SK-N-SH treated with all-trans-retinoic acid at 6 μM for 48 hours (cell line): Measurements from ENCODE around the gene PALLD.

Experiments used
- GLIS3 ChIP-seq: fragments of 250-450 bp; sonication (Bioruptor Pico); IDR thresholded peaks from 2 replicates; pipeline ENCODE4 v1.5.0; 2020; ENCODE audit warnings: mild to moderate bottlenecking, moderate library complexity
- OSR1 ChIP-seq: fragments of 250-450 bp; sonication (Bioruptor Pico); IDR thresholded peaks from 2 replicates; pipeline ENCODE4 v1.8.0; 2022; ENCODE audit warnings: moderate library complexity, mild to moderate bottlenecking, inconsistent platforms
- POU6F1 ChIP-seq: fragments of 250-450 bp; sonication (Bioruptor Pico); IDR thresholded peaks from 2 replicates; pipeline ENCODE4 v1.8.0; 2021; ENCODE audit warnings: low read depth, mild to moderate bottlenecking, moderate library complexity, borderline replicate concordance
- PPARA ChIP-seq: fragments of 250-450 bp; sonication (Bioruptor Pico); IDR thresholded peaks from 2 replicates; pipeline ENCODE4 v1.5.0; 2020; ENCODE audit warnings: mild to moderate bottlenecking, borderline replicate concordance
- RARB ChIP-seq: fragments of 250-450 bp; sonication (Bioruptor Pico); IDR thresholded peaks from 2 replicates; pipeline ENCODE4 v1.8.0; 2021; ENCODE audit warnings: mild to moderate bottlenecking, moderate library complexity
- TSHZ2 ChIP-seq: fragments of 250-450 bp; sonication (Bioruptor Pico); IDR thresholded peaks from 2 replicates; pipeline ENCODE4 v1.5.0; 2020; ENCODE audit warnings: mild to moderate bottlenecking, moderate library complexity
- ZC3H10 ChIP-seq: fragments of 250-450 bp; sonication (Bioruptor Pico); IDR thresholded peaks from 2 replicates; pipeline ENCODE4 v1.5.1; 2021; ENCODE audit warnings: mild to moderate bottlenecking, moderate library complexity
- ZFP30 ChIP-seq: fragments of 450-650 bp; formaldehyde crosslinking; IDR thresholded peaks from 2 replicates; pipeline ENCODE4 v1.5.0; 2022; ENCODE audit warnings: mild to moderate bottlenecking, moderate library complexity
- ZNF70 ChIP-seq: fragments of 450-650 bp; formaldehyde crosslinking; IDR thresholded peaks from 2 replicates; pipeline ENCODE4 v1.5.0; 2020; ENCODE audit warnings: mild to moderate bottlenecking, moderate library complexity
- ZNF8 ChIP-seq: fragments of 450-650 bp; formaldehyde crosslinking; IDR thresholded peaks from 2 replicates; pipeline ENCODE4 v1.5.0; 2020; ENCODE audit warnings: mild to moderate bottlenecking, moderate library complexity

- TF ChIP-seq ZFP30 (CRISPR knock-in tag) (no peak), ZC3H10 (no peak), TSHZ2 (CRISPR knock-in tag) (no peak), OSR1 (no peak), ZNF8 (no peak), GLIS3 (no peak), RARB (CRISPR knock-in tag) (no peak), POU6F1 (CRISPR knock-in tag) (no peak), ZNF70 (CRISPR knock-in tag) (no peak), PPARA (CRISPR knock-in tag) (no peak)
These were observed 115.7 kb downstream of the PALLD start for GRCh38 chr4:168612450-168613135.
